Right atrium auricular region (tissue), 2 donors: ENCODE measurements around the gene DGCR6L. TPM values are rescaled to one million over a fixed set of nuclear protein-coding genes. Genes with fewer than 3 reads are reported as not detected.
"Not testable (repeated sequence)": the region's sequence is repeated elsewhere in the genome, so short reads cannot be mapped to it uniquely, and the experiment has no call there.

Experiments
- DNase-seq: peaks from one replicate; pipeline ENCODE4 v3.0.0-alpha.2; 2019; ENCODE audit warnings: low spot score
- H3K27ac ChIP-seq, 2 donors: fragments of 200-600 bp; sonication (generic); 1 replicate in 1 of 2; 2 replicates in 1 of 2; pipeline ENCODE4 v1.5.1; 2016 to 2019
- H3K27me3 ChIP-seq, 2 donors: fragments of 200-600 bp; sonication (generic); one replicate each; pipeline versions ENCODE4 v1.5.1 to v1.6.0; 2017 to 2019
- H3K36me3 ChIP-seq: fragments of 200-600 bp; sonication (generic); one replicate; pipeline ENCODE4 v1.5.1; 2016
- H3K4me1 ChIP-seq, 2 donors: fragments of 200-600 bp; sonication (generic); one replicate each; pipeline versions ENCODE4 v1.5.1 to v1.6.0; 2017 to 2019
- H3K4me3 ChIP-seq, 2 donors: fragments of 200-600 bp; sonication (generic); 1 replicate in 1 of 2; 2 replicates in 1 of 2; pipeline ENCODE4 v1.5.1; 2017 to 2019; ENCODE audit warnings: mild to moderate bottlenecking in 1 of 2, moderate library complexity in 1 of 2
- H3K9me3 ChIP-seq, 2 donors: fragments of 200-600 bp; sonication (generic); one replicate each; pipeline ENCODE4 v1.5.1; 2019
- total RNA-seq, 2 donors: library from RNA; depleted of rRNA; stranded (reverse); fragments of >200 nt; gene quantifications; one replicate each; pipeline ENCODE4 v1.1.0, GENCODE V29; 2016
- TF ChIP-seq, protein P1 (sequence below), 2 donors: fragments of 200-600 bp; sonication (generic); IDR thresholded peaks; one replicate each; pipeline ENCODE4 v1.5.1; 2019; ENCODE audit warnings: antibody characterized with exemption in 2 of 2

DGCR6L gene
- total RNA-seq, 2 donors from 2014 or later, result 60.4 to 64.3 TPM

DNA sequence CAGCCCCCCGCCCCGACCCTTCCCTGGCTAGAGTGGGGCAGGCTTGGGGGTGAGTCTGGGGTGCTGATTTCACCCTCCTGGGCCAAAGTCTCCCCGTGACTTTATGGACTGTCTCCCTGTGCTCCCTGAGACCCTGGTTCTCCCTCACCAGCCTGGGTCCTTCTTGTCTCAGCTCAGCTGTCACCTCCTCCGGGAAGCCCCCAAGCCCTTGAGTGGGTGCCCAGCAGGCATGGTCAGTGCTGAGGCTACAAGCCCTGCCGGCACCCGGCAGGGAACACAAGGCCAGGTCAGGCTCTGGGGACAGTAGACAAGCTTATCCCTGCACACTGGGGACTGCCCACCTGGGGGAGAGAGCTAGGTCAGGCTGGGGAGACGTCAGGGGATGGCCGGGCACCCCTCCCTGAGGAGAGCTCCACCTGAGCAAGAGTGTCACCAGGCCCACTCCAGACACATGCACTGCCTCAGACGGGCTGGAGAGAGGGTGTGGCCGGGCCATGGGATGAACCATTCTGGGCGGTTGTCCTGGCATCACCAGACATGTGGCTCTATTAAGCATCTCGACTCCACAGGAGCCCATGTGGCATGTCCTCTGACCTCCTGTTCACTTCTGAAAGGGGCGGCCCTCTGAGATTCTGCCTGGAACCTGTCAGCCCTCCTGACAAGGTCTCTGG is 29.1 kb downstream of the DGCR6L start:
- Histone ChIP-seq H3K36me3 (no peaks in the 10 kb centered on the region), H3K9me3 (no peaks in the 10 kb centered on the region), H3K4me1 (no peaks in the 10 kb centered on the region), H3K4me3 (no peak overlapping the region), H3K27me3 (no peaks in the 10 kb centered on the region), H3K27ac (no peak overlapping the region)
- TF ChIP-seq, protein P1, sequence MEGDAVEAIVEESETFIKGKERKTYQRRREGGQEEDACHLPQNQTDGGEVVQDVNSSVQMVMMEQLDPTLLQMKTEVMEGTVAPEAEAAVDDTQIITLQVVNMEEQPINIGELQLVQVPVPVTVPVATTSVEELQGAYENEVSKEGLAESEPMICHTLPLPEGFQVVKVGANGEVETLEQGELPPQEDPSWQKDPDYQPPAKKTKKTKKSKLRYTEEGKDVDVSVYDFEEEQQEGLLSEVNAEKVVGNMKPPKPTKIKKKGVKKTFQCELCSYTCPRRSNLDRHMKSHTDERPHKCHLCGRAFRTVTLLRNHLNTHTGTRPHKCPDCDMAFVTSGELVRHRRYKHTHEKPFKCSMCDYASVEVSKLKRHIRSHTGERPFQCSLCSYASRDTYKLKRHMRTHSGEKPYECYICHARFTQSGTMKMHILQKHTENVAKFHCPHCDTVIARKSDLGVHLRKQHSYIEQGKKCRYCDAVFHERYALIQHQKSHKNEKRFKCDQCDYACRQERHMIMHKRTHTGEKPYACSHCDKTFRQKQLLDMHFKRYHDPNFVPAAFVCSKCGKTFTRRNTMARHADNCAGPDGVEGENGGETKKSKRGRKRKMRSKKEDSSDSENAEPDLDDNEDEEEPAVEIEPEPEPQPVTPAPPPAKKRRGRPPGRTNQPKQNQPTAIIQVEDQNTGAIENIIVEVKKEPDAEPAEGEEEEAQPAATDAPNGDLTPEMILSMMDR (IDR thresholded peaks at IDR 0.05), result no peak
- DNase-seq, result no peak

DNA sequence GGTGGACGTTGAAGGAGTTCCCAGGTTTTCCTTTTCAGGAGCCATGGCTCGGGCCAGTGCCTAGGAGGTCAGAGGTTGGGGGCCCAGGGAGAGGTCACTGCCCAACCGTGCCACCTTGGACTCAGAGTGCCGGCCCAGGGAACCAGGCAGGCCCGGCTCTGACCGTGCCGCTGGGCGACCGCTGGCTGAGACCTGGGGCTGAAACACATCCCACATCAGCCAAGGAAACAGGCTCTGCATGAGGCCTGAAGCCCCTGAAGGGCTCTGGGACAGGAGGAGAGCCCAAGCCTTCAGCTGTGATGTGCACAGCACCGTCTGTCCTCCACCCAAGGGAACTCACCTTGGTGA is 29.8 kb downstream of the DGCR6L start:
- no peak for DNase-seq
- Histone ChIP-seq H3K4me1 (no peaks in the 10 kb centered on the region), H3K9me3 (no peaks in the 10 kb centered on the region), H3K36me3 (no peaks in the 10 kb centered on the region), H3K27me3 (no peaks in the 10 kb centered on the region), H3K27ac (no peak overlapping the region), H3K4me3 (no peak overlapping the region)
- TF ChIP-seq, protein P1 (IDR thresholded peaks at IDR 0.05), result no peak

DNA sequence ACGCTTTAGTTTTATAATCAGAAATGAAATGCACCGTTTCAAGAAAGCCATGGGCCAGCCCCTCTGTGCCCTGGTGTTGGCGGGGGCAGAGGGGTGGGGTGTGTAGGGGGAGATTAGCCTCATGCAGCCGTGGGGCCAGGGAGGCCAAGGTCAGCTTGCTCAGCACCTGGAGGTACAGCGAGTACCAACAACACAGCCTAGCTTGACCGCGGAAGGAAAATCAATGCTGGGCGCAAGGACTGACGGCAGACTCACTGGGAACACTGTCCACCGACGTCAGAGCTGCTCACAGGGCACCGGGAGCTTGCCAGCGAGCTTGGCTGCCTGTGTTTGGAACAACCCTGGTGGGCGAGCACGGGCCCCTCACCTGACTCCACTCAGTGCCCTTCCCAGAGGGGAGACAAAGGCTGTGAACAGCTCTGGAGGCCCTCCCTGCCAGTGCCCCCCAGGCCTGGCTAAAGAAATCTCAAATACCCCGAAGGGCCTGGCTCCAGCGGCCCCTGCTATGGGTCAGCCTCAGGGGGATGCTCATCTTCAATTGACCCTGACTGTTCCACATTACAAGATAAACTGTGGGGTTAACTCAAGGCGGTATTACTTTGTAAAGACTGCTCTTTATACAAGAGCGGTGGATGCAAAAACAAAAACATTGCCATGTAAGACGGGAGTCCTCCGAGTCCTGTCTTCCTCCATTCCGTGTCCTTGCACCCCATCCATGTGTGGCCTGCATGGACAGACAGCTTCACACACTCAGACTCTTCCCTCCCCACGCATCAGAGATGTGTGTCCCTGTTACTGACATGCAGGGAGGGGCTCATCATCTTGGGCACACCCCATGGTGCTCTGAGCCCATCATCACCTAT is 30.4 kb downstream of the DGCR6L start:
- not testable (repeated sequence) for H3K9me3 ChIP-seq, H3K36me3 ChIP-seq, DNase-seq, H3K4me1 ChIP-seq, H3K27me3 ChIP-seq, H3K27ac ChIP-seq, H3K4me3 ChIP-seq

DNA sequence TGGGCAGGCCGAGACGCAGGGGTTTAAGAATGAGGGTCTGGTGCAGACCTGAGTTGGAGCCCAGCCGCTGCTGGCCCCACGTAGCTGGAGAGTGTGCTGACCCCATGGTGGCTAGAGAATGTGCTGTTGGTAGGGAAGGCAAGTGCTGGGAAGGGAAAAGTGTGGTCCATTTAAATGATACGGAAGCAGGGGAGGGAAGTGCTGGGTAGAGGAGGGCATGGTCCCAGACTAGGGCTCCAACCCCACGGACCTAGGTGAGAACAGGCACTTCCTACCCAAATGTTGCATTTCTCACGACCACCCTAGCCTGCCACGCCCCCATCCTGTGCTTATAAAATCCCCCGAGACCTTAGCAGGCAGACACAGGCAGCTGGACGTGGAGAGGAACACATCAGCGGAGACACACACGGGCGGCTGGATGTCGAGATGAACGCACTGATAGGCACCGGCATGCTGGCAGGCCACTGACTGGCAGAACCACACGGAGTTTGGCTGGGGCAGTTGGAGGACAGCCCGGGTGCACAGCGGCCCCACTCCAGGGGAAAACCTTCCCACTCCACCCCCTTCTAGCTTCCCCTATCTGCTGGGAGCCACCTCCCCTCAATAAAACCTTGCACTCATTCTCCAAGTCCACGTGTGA is 33.0 kb downstream of the DGCR6L start:
- not testable (repeated sequence) for DNase-seq, H3K36me3 ChIP-seq, H3K4me3 ChIP-seq, H3K9me3 ChIP-seq, H3K27ac ChIP-seq, H3K4me1 ChIP-seq, H3K27me3 ChIP-seq

DNA sequence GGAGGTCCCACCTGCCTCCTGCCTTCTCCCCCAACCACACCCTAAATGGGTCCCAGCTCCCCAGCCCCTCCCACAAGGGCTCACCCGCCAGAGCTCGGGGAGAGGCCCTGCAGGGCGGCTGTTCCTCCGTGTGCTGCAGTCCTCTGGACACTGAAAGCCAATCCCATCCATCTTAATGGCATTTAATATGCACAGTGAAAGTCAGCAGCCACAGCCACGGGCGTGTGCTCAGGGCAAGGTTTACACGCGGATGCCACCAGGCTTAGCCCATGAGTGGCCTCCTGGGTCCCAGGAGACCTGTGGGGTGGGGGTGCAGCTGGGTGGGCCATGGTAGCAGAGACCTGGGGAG is 33.6 kb downstream of the DGCR6L start:
- H3K4me3 ChIP-seq, H3K9me3 ChIP-seq, H3K27ac ChIP-seq, H3K36me3 ChIP-seq, DNase-seq, H3K4me1 ChIP-seq, H3K27me3 ChIP-seq: not testable (repeated sequence)

DNA sequence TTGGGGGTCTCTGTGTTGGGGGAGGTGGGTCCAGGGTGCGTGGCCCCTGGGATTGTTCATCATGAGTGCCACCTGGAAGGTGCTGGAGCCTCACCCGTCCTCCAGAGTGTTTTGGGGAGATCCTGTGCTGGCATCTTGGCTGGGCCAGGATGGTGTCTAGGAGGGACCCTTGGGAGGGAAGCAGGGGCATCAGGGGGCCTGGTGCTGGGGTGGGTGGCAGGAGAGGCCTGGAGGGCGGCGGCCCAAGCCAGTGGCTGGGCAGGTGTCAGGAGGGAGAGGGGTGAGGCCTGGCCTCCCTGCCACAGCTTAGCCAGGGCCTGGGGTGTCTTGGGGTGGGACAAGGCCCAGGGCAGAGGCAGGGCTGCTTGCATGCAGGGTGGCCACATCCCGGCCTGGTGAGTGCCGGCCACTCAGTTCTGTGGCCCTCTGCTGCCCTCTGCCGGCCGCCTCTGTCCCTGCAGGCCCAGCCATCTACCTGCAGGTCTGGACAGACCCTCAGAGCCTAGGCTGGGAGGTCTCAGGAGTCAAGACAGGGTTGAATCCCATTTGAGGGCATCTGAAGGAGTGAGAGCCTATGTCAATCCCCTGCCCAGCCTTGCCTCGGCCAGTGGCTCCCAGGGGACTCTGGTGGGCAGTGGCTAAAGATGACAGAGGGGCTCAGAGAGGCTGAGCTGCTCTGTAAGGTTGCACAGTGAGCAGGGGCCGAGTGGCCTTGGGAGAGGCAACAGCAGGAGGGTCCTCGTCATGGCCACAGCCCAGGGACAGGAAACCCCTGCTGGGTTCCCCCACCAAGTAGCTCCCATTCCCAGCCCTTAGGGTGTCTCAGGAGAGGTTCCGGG is 34.2 kb downstream of the DGCR6L start:
- H3K27me3 ChIP-seq, H3K27ac ChIP-seq, H3K9me3 ChIP-seq, H3K36me3 ChIP-seq, H3K4me3 ChIP-seq, H3K4me1 ChIP-seq: not testable (repeated sequence)
- DNase-seq, result peak; percentile 80
- TF ChIP-seq, protein P1 (IDR thresholded peaks at IDR 0.05), result peak; percentile 78 to 92
